Endothelial cell of umbilical vein (primary cell): ENCODE data around the gene ZNF280C. TPM values are rescaled to one million over a fixed set of nuclear protein-coding genes. Genes with fewer than 3 reads are reported as not detected.

Experiments
- BruUV-seq: library from RNA; stranded (reverse); fragments of 400-500 nt; replicated peaks from 2 replicates; lab custom pipeline; 2021; lab: Mats Ljungman, UMichigan
- CTCF ChIA-PET: fragments of 300-600, 350-600 bp; sonication (Branson Sonifier 250); formaldehyde crosslinking; loops from one replicate; lab custom pipeline; 2021; ENCODE audit warnings: antibody characterized with exemption, inconsistent platforms; lab: Charles Lee
- POLR2A ChIA-PET: fragments of 300-600, 350-600 bp; sonication (Branson Sonifier 250); formaldehyde crosslinking; loops from one replicate; lab custom pipeline; 2021; ENCODE audit warnings: antibody characterized with exemption, inconsistent platforms; lab: Charles Lee
- DNase-seq: peaks from one replicate; pipeline ENCODE4 v3.0.0-alpha.2; 2011; ENCODE audit warnings: low read depth, low spot score
- FAIRE-seq: peaks from 2 replicates; lab custom pipeline; 2011; peaks lifted over from hg19 to GRCh38; lab: Jason Lieb, UNC
- H2AFZ ChIP-seq: 2 replicates; pipeline ENCODE4 v1.6.0; 2012; ENCODE audit warnings: low read depth, low read length, control low read depth, inconsistent platforms
- H3K27ac ChIP-seq: 2 replicates; pipeline ENCODE4 v1.5.1; 2011; ENCODE audit warnings: low read depth, mild to moderate bottlenecking, control low read depth, low read length, moderate library complexity; ENCODE audit not compliant: insufficient read depth
- H3K27me3 ChIP-seq, 2 experiments: 2 replicates each; pipeline versions ENCODE4 v1.6.0 to v1.6.1; 2011; ENCODE audit warnings: low read length in 2 of 2, mixed read lengths in 1 of 2; ENCODE audit not compliant: control insufficient read depth in 2 of 2, insufficient read depth in 2 of 2
- H3K36me3 ChIP-seq, 2 experiments: 2 replicates in 1 of 2; 3 replicates in 1 of 2; pipeline ENCODE4 v1.5.1; 2011; ENCODE audit warnings: low read length in 2 of 2, mild to moderate bottlenecking in 1 of 2, moderate library complexity in 1 of 2; ENCODE audit not compliant: control insufficient read depth in 2 of 2, insufficient read depth in 2 of 2; ENCODE audit errors: extremely low read depth in 1 of 2
- H3K4me1 ChIP-seq: 3 replicates; pipeline ENCODE4 v1.5.1; 2011; ENCODE audit warnings: mild to moderate bottlenecking, low read length; ENCODE audit not compliant: control insufficient read depth, insufficient read depth; ENCODE audit errors: extremely low read depth
- H3K4me2 ChIP-seq: 2 replicates; pipeline ENCODE4 v1.6.1; 2011; ENCODE audit warnings: low read length, control low read depth, mixed read lengths; ENCODE audit not compliant: insufficient read depth
- H3K4me3 ChIP-seq, 3 experiments: fragments of 200-600 bp in 1 of 3; sonication (generic), shearing (Covaris generic) in 1 of 3; replicated peaks in 1 of 3; 2 replicates each; pipeline ENCODE4 v1.5.1; 2011 to 2016; ENCODE audit warnings: control low read depth in 3 of 3, low read length in 3 of 3, mild to moderate bottlenecking in 2 of 3, inconsistent platforms in 1 of 3, low read depth in 1 of 3, moderate library complexity in 1 of 3; ENCODE audit not compliant: insufficient read depth in 1 of 3
- H3K79me2 ChIP-seq: 2 replicates; pipeline ENCODE4 v1.6.0; 2012; ENCODE audit warnings: low read length, inconsistent platforms; ENCODE audit not compliant: control insufficient read depth, insufficient read depth
- H3K9ac ChIP-seq: replicated peaks from 2 replicates; pipeline ENCODE3; 2011; ENCODE audit warnings: low read length, control low read depth; ENCODE audit not compliant: insufficient read depth; ENCODE audit errors: extremely low read depth
- H3K9me1 ChIP-seq: replicated peaks from 3 replicates; pipeline ENCODE4 v1.6.0; 2011; ENCODE audit warnings: mild to moderate bottlenecking, low read length; ENCODE audit not compliant: control insufficient read depth, insufficient read depth; ENCODE audit errors: extremely low read depth
- H3K9me3 ChIP-seq: replicated peaks from 2 replicates; pipeline ENCODE4 v1.5.1; 2012; ENCODE audit warnings: low read length, inconsistent platforms; ENCODE audit not compliant: control insufficient read depth, insufficient read depth
- H4K20me1 ChIP-seq: replicated peaks from 2 replicates; pipeline ENCODE3; 2011; ENCODE audit warnings: mild to moderate bottlenecking, low read length; ENCODE audit not compliant: control insufficient read depth, insufficient read depth; ENCODE audit errors: extremely low read depth
- CTCF ChIP-seq, 2 donors: IDR thresholded peaks; 1 replicate in 1 of 2; 2 replicates in 1 of 2; pipeline ENCODE4 v1.5.1; 2011; ENCODE audit warnings: low read length in 2 of 2, mild to moderate bottlenecking in 2 of 2, moderate library complexity in 2 of 2, control low read depth in 1 of 2, inconsistent platforms in 1 of 2, low read depth in 1 of 2; ENCODE audit not compliant: insufficient read depth in 1 of 2; ENCODE audit errors: extremely low read depth in 1 of 2
- EZH2 ChIP-seq: IDR thresholded peaks from 2 replicates; pipeline ENCODE4 v1.6.1; 2012; ENCODE audit warnings: borderline replicate concordance, low read depth, mild to moderate bottlenecking, moderate library complexity, low read length, inconsistent platforms; ENCODE audit not compliant: severe bottlenecking
- FOS ChIP-seq: IDR thresholded peaks from 2 replicates; pipeline ENCODE4 v1.6.1; 2011; ENCODE audit warnings: mild to moderate bottlenecking, low read length, moderate library complexity, borderline replicate concordance; ENCODE audit not compliant: insufficient read depth
- GATA2 ChIP-seq: IDR thresholded peaks from 2 replicates; pipeline ENCODE4 v1.7.0; 2011; ENCODE audit warnings: low read depth, mild to moderate bottlenecking, moderate library complexity, mixed read lengths, low read length; ENCODE audit not compliant: insufficient read length, insufficient read depth
- JUN ChIP-seq: IDR thresholded peaks from 2 replicates; pipeline ENCODE4 v1.6.1; 2011; ENCODE audit warnings: borderline replicate concordance, low read depth; ENCODE audit not compliant: insufficient read length, insufficient read depth
- MAX ChIP-seq: IDR thresholded peaks from 2 replicates; pipeline ENCODE4 v1.6.1; 2011; ENCODE audit not compliant: insufficient read depth, insufficient read length
- MYC ChIP-seq: IDR thresholded peaks from one replicate; pipeline ENCODE4 v1.6.1; 2011; ENCODE audit warnings: mild to moderate bottlenecking, low read depth, low read length
- POLR2A ChIP-seq: IDR thresholded peaks from 2 replicates; pipeline ENCODE4 v1.6.1; 2012; ENCODE audit warnings: low read depth, mild to moderate bottlenecking, control low read depth, low read length
- POLR2AphosphoS5 ChIP-seq: IDR thresholded peaks from 2 replicates; pipeline ENCODE4 v1.6.1; 2012; ENCODE audit warnings: low read depth, mild to moderate bottlenecking, control low read depth, low read length, moderate library complexity; ENCODE audit not compliant: insufficient read depth
- dilution Hi-C: fragments of 300-500 bp; cut with MboI; formaldehyde crosslinking; loops from one replicate; pipeline ENCODE4 v1.15.0; 2019; ENCODE audit warnings: low sequenced_read_pairs; ENCODE audit not compliant: extremely low pct_ligation_motif_present
- intact Hi-C: fragments of 100-400 bp; cut with micrococcal nuclease; formaldehyde crosslinking; loops from one replicate; pipeline ENCODE4 v1.10.0; 2022
- polyA plus RNA-seq, 4 experiments: library from polyadenylated mRNA; depleted of rRNA in 3 of 4; stranded (reverse) in 3 of 4; unstranded in 1 of 4; fragments of >200 nt; gene quantifications; 2 replicates each; pipeline versions ENCODE4 v1.2.1 to v1.2.3, GENCODE V29; 2011 to 2012; ENCODE audit warnings: missing spikeins in 1 of 4
- total RNA-seq: library from RNA; stranded (reverse); gene quantifications from 2 replicates; pipeline ENCODE4 v1.2.3, GENCODE V29; 2021

ZNF280C gene
- total and polyA plus RNA-seq, 2 donors (not counting 3 experiments of a cell fraction or from before 2014, with no cell fraction given), result 3.2 to 7.7 TPM

DNA sequence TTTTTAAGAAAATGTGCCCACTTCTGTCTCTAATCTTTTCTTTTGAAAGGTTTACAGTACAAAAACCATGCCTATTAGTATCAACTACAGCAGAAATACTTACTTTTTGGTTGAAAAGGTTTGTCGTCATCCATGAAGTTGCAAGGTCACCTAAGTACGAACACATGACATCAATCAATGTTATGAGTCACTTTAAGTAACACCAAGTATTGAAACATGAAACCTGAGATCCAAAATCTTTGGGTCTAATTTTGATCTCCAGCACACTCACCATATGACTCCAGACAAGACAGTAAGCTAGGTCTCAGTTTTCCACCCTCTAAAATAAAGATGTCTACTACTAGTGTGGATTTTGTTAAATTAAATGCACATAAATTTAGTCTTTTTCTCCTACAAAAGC lies 8.4 kb downstream of the ZNF280C start:
- ChIA-PET POLR2A (no interaction called here), CTCF (no interaction called here)
- Histone ChIP-seq H3K9me1 (no peaks in the 10 kb centered on the region), H3K9ac (no peak overlapping the region), H3K79me2 (peaks cover 9% of the 10 kb centered on the region), H3K9me3 (no peaks in the 10 kb centered on the region), H3K4me2 (no peak overlapping the region), H3K4me1 (no peaks in the 10 kb centered on the region), H4K20me1 (no peaks in the 10 kb centered on the region), H3K27ac (no peak overlapping the region), H3K4me3 (no peak overlapping the region), H3K27me3 (no peaks in the 10 kb centered on the region), H3K36me3 (no peaks in the 10 kb centered on the region), H2AFZ (no peak overlapping the region)
- no peak for DNase-seq
- FAIRE-seq, result no peak
- BruUV-seq, result no TSS peak
- TF ChIP-seq JUN (no peak), FOS (no peak), GATA2 (no peak), CTCF (IDR thresholded peaks at IDR 0.05; ENCODE audit: extremely low read depth in 1 of 2, insufficient read depth in 1 of 2, low read depth in 1 of 2, low read length in 2 of 2) (no peak), MAX (no peak), EZH2 (no peak), MYC (no peak), POLR2A (no peak), POLR2AphosphoS5 (no peak)
- dilution Hi-C loops, result no loop called here
- intact Hi-C loops, result no loop called here
